Coronary artery (tissue), 2 donors: Measurements from ENCODE around the gene EVI5.

Experiments used
- DNase-seq: peaks from one replicate; pipeline ENCODE4 v3.0.0-alpha.2; 2017; ENCODE audit warnings: low spot score
- H3K27ac ChIP-seq, 2 donors: fragments of 200-600 bp; sonication (generic); one replicate each; pipeline ENCODE4 v1.5.1; 2016 to 2019
- H3K4me3 ChIP-seq: fragments of 200-600 bp; sonication (generic); 2 replicates; pipeline ENCODE4 v1.5.1; 2016; ENCODE audit warnings: mild to moderate bottlenecking, moderate library complexity
- TF ChIP-seq, protein P1 (sequence below): fragments of 200-600 bp; sonication (generic); IDR thresholded peaks from one replicate; pipeline ENCODE4 v1.5.1; 2019; ENCODE audit warnings: antibody characterized with exemption

Gene EVI5

GRCh38 chr1:92481971-92482664 is 302.8 kb downstream of the EVI5 start:
- TF ChIP-seq, protein P1, sequence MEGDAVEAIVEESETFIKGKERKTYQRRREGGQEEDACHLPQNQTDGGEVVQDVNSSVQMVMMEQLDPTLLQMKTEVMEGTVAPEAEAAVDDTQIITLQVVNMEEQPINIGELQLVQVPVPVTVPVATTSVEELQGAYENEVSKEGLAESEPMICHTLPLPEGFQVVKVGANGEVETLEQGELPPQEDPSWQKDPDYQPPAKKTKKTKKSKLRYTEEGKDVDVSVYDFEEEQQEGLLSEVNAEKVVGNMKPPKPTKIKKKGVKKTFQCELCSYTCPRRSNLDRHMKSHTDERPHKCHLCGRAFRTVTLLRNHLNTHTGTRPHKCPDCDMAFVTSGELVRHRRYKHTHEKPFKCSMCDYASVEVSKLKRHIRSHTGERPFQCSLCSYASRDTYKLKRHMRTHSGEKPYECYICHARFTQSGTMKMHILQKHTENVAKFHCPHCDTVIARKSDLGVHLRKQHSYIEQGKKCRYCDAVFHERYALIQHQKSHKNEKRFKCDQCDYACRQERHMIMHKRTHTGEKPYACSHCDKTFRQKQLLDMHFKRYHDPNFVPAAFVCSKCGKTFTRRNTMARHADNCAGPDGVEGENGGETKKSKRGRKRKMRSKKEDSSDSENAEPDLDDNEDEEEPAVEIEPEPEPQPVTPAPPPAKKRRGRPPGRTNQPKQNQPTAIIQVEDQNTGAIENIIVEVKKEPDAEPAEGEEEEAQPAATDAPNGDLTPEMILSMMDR: no peak
- H3K4me3 ChIP-seq: peak overlapping the region; percentile 72
- H3K27ac ChIP-seq: no peak overlapping the region
- no peak for DNase-seq

DNA sequence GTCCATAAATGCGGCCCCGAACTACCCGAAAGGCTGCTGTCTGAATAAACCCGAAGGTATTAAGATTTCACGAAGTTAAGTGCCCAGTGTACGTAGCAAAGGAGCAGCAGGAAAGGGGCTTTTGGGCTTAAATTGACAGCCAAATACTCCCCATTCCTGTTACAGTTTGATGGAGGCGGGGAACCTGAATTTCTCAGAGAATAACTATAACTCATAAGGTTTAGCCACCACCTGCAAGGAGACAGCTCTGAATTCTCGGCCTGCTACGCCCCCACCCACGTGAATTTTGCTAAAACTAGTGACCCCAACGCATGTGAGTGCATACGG is 303.3 kb downstream of the EVI5 start:
- DNase-seq: no peak
- peak overlapping the region; percentile 72 for H3K4me3 ChIP-seq
- H3K27ac ChIP-seq: no peak overlapping the region
- TF ChIP-seq, protein P1: no peak

- no peak overlapping the region for H3K27ac ChIP-seq
- peak overlapping the region; percentile 72 for H3K4me3 ChIP-seq
- DNase-seq: no peak
- TF ChIP-seq, protein P1: no peak
These were observed 303.9 kb downstream of the EVI5 start for GRCh38 chr1:92480813-92481598.

DNA sequence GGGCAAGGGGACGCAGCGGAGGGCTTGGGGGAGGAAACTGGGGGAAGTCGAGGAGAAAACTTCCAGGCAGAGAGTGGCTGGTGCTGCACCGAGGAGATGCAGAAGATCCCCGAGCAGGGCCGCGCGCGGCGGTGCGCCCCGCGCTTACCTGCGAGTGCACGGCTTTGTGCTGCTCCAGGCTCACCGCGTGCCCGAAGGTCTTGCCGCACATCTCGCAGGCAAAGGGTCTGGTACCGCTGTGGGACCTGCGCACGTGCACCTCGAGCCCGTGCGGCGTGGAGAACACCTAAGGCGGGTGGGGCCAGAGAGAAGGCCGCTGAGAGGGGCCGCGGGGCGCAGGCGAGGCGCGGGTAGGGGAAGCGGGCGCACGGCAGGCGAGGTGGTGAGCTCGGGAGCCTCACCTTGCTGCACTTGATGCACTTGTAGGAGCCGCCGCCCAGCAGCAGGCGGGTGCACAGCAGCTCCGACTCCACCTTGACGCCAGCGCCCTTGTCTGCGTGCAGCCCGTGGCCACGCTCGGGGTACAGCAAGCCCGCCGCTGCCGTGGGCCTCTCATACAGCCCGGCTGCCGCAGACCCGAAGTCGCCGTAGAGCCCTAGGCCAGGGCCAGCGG is 304.6 kb downstream of the EVI5 start:
- H3K27ac ChIP-seq: no peak overlapping the region
- TF ChIP-seq, protein P1: no peak
- no peak for DNase-seq
- H3K4me3 ChIP-seq: peak overlapping the region; percentile 72

DNA sequence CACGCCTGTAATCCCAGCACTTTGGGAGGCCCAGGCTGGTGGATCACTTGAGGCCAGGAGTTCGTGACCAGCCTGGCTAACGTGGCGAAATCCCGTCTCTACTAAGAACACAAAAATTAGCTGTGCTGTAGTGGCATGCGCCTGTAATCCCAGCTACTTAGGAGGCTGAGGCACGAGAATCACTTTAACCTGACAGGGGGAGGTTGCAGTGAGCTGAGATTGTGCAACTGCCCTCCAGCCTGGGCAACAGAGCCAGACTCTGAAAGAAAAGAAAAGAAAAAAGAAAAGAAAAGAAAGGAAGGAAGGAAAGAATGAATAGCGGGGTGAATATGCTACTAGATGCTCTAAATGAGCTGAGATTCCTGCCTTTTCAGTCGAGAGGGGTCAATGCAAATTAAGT is 305.3 kb downstream of the EVI5 start:
- Histone ChIP-seq H3K27ac (no peak overlapping the region), H3K4me3 (no peak overlapping the region)
- TF ChIP-seq, protein P1: no peak
- no peak for DNase-seq

DNA sequence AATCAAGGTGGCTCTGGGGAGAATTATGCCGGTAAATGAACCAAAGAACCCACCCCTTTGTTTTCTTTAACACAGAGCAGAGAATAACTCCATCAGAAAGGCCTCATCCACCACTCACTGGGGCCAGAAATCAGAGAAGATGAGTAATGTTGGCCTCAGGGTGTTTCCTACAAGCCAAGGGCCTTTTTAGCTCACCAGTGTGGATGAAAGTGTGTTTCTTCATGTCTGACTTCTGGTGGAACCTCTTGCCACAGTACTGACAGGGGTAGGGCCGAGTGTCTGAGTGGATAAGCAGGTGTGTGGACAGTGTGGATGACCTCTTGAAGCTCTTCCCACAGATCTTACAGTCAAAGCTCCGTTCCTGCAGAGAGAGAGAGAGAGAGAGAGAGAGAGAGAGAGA is 306.5 kb downstream of the EVI5 start:
- TF ChIP-seq, protein P1: no peak
- H3K4me3 ChIP-seq: no peak overlapping the region
- no peak for DNase-seq
- no peak overlapping the region for H3K27ac ChIP-seq
